Suprapubic skin (tissue), 4 donors: ENCODE data around the gene PLEKHO2.

ENCODE experiments used
- POLR2A ChIP-seq, 2 donors: fragments of 450-650 bp; IDR thresholded peaks; one replicate each; pipeline ENCODE4 v1.6.1; 2017; ENCODE audit warnings: antibody characterized with exemption in 2 of 2, mild to moderate bottlenecking in 2 of 2, moderate library complexity in 2 of 2
- POLR2AphosphoS5 ChIP-seq, 3 donors: sonication (generic); formaldehyde crosslinking; IDR thresholded peaks; one replicate each; pipeline ENCODE4 v1.6.1; 2017; ENCODE audit warnings: antibody characterized with exemption in 3 of 3

DNA sequence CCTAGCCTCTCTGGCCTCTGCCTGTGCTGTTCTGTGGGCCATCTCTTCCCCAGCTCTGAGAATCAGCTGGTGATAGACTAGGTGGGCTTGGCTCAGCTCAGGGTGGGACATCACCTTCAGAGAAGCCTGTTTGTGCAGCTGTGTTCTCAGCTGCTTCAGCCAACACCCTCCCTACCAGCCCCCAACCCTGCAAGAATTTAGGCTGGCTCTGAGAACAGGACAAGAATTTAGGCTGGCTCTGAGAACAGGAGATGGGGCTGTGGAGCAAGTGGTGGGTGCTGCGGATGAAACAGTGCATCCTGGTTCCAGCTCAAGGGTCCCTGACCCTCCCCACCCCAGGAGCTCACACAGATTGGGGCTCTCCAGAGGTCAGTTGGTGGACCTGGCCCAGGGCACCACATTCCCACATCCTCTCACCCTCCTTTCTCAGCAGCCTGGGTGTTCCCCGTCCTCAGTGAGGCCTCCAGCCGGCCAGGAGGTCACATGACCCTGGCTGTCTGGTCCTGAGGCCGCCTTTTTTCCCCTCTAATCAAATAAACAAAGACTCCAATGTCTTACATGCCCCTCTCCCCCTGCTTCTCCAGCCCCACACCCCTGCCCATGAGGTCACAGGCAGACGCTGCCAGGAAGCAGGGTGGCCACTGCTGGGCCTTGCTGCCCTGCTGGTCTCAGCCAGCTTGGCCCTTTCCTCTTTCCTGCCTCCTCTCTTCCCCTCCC lies 14.9 kb downstream of the PLEKHO2 start:
- TF ChIP-seq POLR2A (IDR thresholded peaks at IDR 0.05) (no peak), POLR2AphosphoS5 (IDR thresholded peaks at IDR 0.05) (no peak)
